HFF-Myc (cell line): ENCODE measurements around the gene TPM1.

ENCODE experiments used
- DNase-seq: peaks from one replicate; pipeline ENCODE4 v3.0.0-alpha.2; 2011; ENCODE audit warnings: low read depth; ENCODE audit errors: extremely low read depth
- H3K4me3 ChIP-seq: replicated peaks from 2 replicates; pipeline ENCODE4 v1.5.1; 2011; ENCODE audit warnings: low read depth, mild to moderate bottlenecking, control low read depth, low read length
- CTCF ChIP-seq: IDR thresholded peaks from 2 replicates; pipeline ENCODE4 v1.5.1; 2012; ENCODE audit warnings: mild to moderate bottlenecking, low read depth, low read length, control low read depth; ENCODE audit errors: missing control alignments

TPM1 gene

GRCh38 chr15:63084806-63085205 lies 42.3 kb downstream of the TPM1 start:
- H3K4me3 ChIP-seq = no peak overlapping the region
- DNase-seq = no peak
- no peak for TF ChIP-seq CTCF

GRCh38 chr15:63085289-63085688 lies 42.7 kb downstream of the TPM1 start:
- TF ChIP-seq CTCF = no peak
- no peak for DNase-seq

GRCh38 chr15:63086271-63086670 lies 43.7 kb downstream of the TPM1 start:
- H3K4me3 ChIP-seq = no peak overlapping the region
- TF ChIP-seq CTCF = no peak
- DNase-seq = no peak

More at GRCh38 chr15:63085289-63085688, 42.7 kb downstream of the TPM1 start:
- no peak overlapping the region for H3K4me3 ChIP-seq

GRCh38 chr15:63086947-63087346 lies 44.4 kb downstream of the TPM1 start:
- H3K4me3 ChIP-seq = no peak overlapping the region
- TF ChIP-seq CTCF = no peak
- peak; percentile 16 for DNase-seq

GRCh38 chr15:63088533-63089245 lies 46.1 kb downstream of the TPM1 start:
- no peak overlapping the region for H3K4me3 ChIP-seq
- TF ChIP-seq CTCF = no peak
- DNase-seq = no peak

GRCh38 chr15:63089260-63090043 lies 46.9 kb downstream of the TPM1 start:
- H3K4me3 ChIP-seq = no peak overlapping the region
- TF ChIP-seq CTCF = no peak
- DNase-seq = peak; percentile 55
